Measurements from ENCODE around the gene AKR1C1. TPM values are rescaled to one million over a fixed set of nuclear protein-coding genes. Genes with fewer than 3 reads are reported as not detected.
"Not testable (repeated sequence)": the region's sequence is repeated elsewhere in the genome, so short reads cannot be mapped to it uniquely, and the experiment has no call there.

Gene AKR1C1
- total RNA-seq, 1 experiment from 2014 or later: 4.1 TPM

DNA sequence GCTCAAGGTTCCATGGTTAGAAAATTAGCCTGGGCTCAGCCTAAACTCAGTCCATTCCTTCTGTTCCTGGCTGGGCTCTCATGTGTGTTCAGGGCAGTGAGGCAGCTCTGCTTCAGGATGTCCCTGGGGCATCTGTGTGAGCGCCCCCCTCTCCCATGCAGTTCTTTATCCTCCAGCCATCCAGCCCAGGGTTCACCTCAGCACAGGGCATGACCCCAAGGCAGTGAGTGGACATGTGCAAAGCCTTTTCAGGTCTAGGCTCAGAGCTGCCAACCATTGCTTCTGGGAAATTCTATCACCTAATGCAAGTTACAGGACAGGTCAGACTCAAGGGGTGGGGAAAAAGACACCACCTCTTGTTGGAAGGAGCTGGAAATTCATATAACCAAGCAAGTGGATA is 10.1 kb downstream of the AKR1C1 start:
- H3K36me3 Mint-ChIP-seq; H3K27me3 Mint-ChIP-seq (ENCODE audit: low read depth); ATAC-seq; H3K27ac Mint-ChIP-seq; DNase-seq (ENCODE audit: low spot score); POLR2A ChIA-PET; H3K4me3 Mint-ChIP-seq; H3K4me1 Mint-ChIP-seq; H3K9me3 Mint-ChIP-seq; CTCF ChIA-PET: not testable (repeated sequence)

DNA sequence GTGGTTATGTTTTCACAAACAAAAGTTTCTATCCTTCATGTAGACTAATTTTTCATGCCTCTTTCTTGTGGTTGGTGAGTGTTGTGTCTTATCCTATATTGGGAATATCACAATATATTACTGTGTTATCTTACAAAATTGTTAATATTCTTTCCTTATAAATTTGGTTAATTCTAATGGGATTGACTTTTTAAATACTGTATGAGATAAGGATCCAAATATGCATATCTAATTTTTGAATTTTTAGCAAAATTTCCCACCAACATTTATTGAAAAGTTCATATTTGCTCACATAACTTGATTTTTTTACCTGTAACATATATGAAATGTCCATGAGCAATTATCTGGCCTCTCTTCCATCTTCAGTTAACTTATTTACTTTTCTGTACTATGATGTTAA is 11.2 kb downstream of the AKR1C1 start:
- DNase-seq (ENCODE audit: low spot score); H3K4me1 Mint-ChIP-seq; H3K9me3 Mint-ChIP-seq; H3K27me3 Mint-ChIP-seq (ENCODE audit: low read depth); H3K36me3 Mint-ChIP-seq; H3K4me3 Mint-ChIP-seq; H3K27ac Mint-ChIP-seq; CTCF ChIA-PET; ATAC-seq; POLR2A ChIA-PET: not testable (repeated sequence)

DNA sequence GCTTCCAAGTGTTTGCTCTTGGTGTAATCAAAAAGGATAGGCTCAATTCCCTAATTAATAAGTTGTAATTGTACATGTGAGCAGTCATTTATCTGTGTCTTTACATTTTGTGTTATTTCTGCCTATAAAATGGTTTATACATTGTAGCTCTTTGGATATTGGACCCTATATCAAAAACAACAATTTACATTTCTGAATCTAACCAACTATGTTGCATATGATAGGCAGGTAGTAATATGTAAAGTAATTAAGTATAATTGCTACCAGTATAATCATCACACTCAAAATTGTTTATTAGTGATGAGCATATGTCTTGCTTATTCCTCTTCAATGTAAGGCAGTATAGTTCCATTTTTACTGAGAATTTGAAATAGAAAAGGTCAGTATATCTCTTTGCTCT is 13.8 kb downstream of the AKR1C1 start:
- peaks cover 14% of the 10 kb centered on the region for H3K4me1 Mint-ChIP-seq
- no peak for DNase-seq (ENCODE audit: low spot score)
- no peaks in the 10 kb centered on the region for H3K27me3 Mint-ChIP-seq (ENCODE audit: low read depth)
- no peak for ATAC-seq
- H3K27ac Mint-ChIP-seq: no peak overlapping the region
- no peaks in the 10 kb centered on the region for H3K9me3 Mint-ChIP-seq
- ChIA-PET POLR2A (no interaction called here), CTCF (no interaction called here)
- H3K36me3 Mint-ChIP-seq: no peaks in the 10 kb centered on the region
- TF ChIP-seq NFE2L1 (CRISPR knock-in tag; IDR thresholded peaks at IDR 0.05) (no peak), SMAD3 (CRISPR knock-in tag; IDR thresholded peaks at IDR 0.05; ENCODE audit: borderline replicate concordance) (no peak)
- TF ChIP-seq, protein P1, sequence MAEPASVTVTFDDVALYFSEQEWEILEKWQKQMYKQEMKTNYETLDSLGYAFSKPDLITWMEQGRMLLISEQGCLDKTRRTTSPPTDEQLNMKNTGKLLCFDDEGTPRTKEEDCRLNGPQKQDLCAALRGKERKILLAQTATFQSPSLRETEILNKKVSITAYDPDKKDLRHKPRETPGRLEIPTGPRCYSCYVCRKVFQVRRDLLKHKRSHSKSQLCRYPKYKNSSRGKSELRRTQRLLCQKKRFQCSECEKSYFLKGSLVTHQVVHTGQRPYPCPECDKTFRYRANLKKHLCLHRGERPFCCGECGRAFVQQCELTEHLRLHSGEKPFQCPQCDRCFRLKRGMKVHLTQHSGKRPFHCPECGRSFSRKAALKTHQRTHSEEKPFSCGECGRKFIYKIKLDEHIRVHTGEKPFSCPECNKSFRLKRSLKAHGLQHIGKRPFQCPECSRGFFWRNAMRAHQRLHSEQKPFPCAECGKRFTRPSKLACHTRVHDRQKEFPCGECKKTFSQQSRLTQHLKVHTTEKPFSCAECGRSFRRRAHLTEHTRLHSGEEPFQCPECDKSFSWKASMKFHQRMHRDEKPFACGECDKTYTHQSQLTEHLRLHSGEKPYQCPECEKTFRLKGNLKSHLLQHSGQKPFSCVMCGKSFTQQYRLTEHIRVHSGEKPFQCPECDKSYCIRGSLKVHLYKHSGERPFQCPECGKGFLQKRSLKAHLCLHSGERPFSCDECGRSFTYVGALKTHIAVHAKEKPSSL (CRISPR knock-in tag; conservative IDR thresholded peaks at IDR 0.05): no peak
- H3K4me3 Mint-ChIP-seq: no peak overlapping the region

DNA sequence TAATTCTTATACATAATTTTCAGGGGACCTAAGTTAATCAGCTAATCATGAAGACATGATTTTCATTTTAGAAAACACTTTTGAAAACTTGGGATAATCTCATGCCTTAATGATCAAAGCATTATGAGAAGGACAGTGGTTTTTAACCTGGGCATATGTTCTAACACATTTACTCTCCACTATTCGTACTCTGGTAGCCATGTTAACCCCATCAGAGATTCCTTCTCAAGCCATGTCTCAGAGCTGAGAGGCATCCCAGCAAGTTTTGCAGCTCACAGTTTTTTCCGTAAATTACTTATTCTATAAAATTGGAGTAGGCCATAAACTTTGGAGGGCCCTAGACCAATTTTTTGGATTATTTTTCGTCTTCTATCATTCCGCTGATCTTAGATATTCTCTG is 15.7 kb downstream of the AKR1C1 start:
- no peak overlapping the region for H3K27ac Mint-ChIP-seq
- ChIA-PET POLR2A (no interaction called here), CTCF (no interaction called here)
- H3K9me3 Mint-ChIP-seq: no peaks in the 10 kb centered on the region
- H3K27me3 Mint-ChIP-seq (ENCODE audit: low read depth): no peaks in the 10 kb centered on the region
- DNase-seq (ENCODE audit: low spot score) (no peak), ATAC-seq (no peak)
- no peak overlapping the region for H3K4me3 Mint-ChIP-seq
- peaks cover 21% of the 10 kb centered on the region for H3K4me1 Mint-ChIP-seq
- TF ChIP-seq ATF1 (CRISPR knock-in tag; IDR thresholded peaks at IDR 0.05) (no peak), TEAD1 (CRISPR knock-in tag; IDR thresholded peaks at IDR 0.05) (no peak), KAT7 (CRISPR knock-in tag; IDR thresholded peaks at IDR 0.05; ENCODE audit: borderline replicate concordance) (no peak), ELF4 (CRISPR knock-in tag; IDR thresholded peaks at IDR 0.05; ENCODE audit: low read depth) (no peak), TCF7 (CRISPR knock-in tag; IDR thresholded peaks at IDR 0.05; ENCODE audit: low read depth) (no peak), ZNF671 (CRISPR knock-in tag; IDR thresholded peaks at IDR 0.05) (no peak)
- TF ChIP-seq, protein P2, sequence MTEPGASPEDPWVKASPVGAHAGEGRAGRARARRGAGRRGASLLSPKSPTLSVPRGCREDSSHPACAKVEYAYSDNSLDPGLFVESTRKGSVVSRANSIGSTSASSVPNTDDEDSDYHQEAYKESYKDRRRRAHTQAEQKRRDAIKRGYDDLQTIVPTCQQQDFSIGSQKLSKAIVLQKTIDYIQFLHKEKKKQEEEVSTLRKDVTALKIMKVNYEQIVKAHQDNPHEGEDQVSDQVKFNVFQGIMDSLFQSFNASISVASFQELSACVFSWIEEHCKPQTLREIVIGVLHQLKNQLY (CRISPR knock-in tag; IDR thresholded peaks at IDR 0.05): no peak
- no peaks in the 10 kb centered on the region for H3K36me3 Mint-ChIP-seq

DNA sequence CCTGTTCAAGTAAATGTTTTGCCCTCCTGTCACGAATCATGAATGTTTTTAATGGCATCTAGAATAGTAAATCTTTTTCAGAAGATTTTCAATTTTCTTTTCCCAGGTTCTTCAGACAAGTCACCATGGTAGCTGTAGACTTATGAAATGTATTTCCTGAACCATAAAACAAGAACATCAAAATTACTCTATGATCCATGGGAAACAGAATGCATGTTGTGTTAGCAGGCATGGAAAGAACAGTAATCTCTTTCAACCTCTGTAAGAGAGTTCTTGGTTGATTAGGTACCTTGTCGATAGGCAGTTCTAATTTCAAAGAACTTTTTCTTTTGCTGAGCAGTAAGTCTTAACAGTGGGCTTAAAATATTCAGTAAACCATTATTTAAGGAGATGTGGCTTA is 17.6 kb downstream of the AKR1C1 start:
- ATAC-seq (no peak), DNase-seq (ENCODE audit: low spot score) (no peak)
- POLR2A ChIA-PET: no interaction called here
- Mint-ChIP-seq H3K9me3 (peaks cover 10% of the 10 kb centered on the region), H3K27ac (no peak overlapping the region), H3K27me3 (ENCODE audit: low read depth) (no peaks in the 10 kb centered on the region; the same call in 1 of the 2 replicates), H3K4me3 (no peak overlapping the region), H3K36me3 (no peaks in the 10 kb centered on the region), H3K4me1 (peaks cover 21% of the 10 kb centered on the region)
- TF ChIP-seq, protein P3, sequence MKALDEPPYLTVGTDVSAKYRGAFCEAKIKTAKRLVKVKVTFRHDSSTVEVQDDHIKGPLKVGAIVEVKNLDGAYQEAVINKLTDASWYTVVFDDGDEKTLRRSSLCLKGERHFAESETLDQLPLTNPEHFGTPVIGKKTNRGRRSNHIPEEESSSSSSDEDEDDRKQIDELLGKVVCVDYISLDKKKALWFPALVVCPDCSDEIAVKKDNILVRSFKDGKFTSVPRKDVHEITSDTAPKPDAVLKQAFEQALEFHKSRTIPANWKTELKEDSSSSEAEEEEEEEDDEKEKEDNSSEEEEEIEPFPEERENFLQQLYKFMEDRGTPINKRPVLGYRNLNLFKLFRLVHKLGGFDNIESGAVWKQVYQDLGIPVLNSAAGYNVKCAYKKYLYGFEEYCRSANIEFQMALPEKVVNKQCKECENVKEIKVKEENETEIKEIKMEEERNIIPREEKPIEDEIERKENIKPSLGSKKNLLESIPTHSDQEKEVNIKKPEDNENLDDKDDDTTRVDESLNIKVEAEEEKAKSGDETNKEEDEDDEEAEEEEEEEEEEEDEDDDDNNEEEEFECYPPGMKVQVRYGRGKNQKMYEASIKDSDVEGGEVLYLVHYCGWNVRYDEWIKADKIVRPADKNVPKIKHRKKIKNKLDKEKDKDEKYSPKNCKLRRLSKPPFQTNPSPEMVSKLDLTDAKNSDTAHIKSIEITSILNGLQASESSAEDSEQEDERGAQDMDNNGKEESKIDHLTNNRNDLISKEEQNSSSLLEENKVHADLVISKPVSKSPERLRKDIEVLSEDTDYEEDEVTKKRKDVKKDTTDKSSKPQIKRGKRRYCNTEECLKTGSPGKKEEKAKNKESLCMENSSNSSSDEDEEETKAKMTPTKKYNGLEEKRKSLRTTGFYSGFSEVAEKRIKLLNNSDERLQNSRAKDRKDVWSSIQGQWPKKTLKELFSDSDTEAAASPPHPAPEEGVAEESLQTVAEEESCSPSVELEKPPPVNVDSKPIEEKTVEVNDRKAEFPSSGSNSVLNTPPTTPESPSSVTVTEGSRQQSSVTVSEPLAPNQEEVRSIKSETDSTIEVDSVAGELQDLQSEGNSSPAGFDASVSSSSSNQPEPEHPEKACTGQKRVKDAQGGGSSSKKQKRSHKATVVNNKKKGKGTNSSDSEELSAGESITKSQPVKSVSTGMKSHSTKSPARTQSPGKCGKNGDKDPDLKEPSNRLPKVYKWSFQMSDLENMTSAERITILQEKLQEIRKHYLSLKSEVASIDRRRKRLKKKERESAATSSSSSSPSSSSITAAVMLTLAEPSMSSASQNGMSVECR (CRISPR knock-in tag; IDR thresholded peaks at IDR 0.05; ENCODE audit: borderline replicate concordance): no peak
- TF ChIP-seq ELF4 (CRISPR knock-in tag; IDR thresholded peaks at IDR 0.05; ENCODE audit: low read depth) (no peak), TCF7 (CRISPR knock-in tag; IDR thresholded peaks at IDR 0.05; ENCODE audit: low read depth) (no peak), CREM (CRISPR knock-in tag; IDR thresholded peaks at IDR 0.05) (no peak), HMGA2 (CRISPR knock-in tag; IDR thresholded peaks at IDR 0.05) (no peak), KAT7 (CRISPR knock-in tag; IDR thresholded peaks at IDR 0.05; ENCODE audit: borderline replicate concordance) (no peak), SMAD4 (CRISPR knock-in tag; IDR thresholded peaks at IDR 0.05) (no peak), FOXK1 (CRISPR knock-in tag; IDR thresholded peaks at IDR 0.05) (no peak), FOXJ3 (CRISPR knock-in tag; IDR thresholded peaks at IDR 0.05; ENCODE audit: borderline replicate concordance) (no peak)
- TF ChIP-seq, protein P4, sequence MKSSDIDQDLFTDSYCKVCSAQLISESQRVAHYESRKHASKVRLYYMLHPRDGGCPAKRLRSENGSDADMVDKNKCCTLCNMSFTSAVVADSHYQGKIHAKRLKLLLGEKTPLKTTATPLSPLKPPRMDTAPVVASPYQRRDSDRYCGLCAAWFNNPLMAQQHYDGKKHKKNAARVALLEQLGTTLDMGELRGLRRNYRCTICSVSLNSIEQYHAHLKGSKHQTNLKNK (CRISPR knock-in tag; IDR thresholded peaks at IDR 0.05): no peak
- TF ChIP-seq, protein P5, sequence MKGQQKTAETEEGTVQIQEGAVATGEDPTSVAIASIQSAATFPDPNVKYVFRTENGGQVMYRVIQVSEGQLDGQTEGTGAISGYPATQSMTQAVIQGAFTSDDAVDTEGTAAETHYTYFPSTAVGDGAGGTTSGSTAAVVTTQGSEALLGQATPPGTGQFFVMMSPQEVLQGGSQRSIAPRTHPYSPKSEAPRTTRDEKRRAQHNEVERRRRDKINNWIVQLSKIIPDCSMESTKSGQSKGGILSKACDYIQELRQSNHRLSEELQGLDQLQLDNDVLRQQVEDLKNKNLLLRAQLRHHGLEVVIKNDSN (CRISPR knock-in tag; IDR thresholded peaks at IDR 0.05): no peak
- CTCF ChIA-PET: interaction anchor here (5.4 kb wide), 1 partner anchor 132 kb away, joined by 70 read pairs; no protein-coding TSS in a partner anchor

Data from WTC11 (cell line).